A673 (cell line): ENCODE data around the gene UMAD1. TPM values are rescaled to one million over a fixed set of nuclear protein-coding genes. Genes with fewer than 3 reads are reported as not detected.

Experiments
- BruUV-seq: library from RNA; stranded (reverse); fragments of 400-500 nt; replicated peaks from 2 replicates; lab custom pipeline; 2021; lab: Mats Ljungman, UMichigan
- CTCF ChIA-PET: fragments of 300-600 bp; sonication (Branson Sonifier 250); formaldehyde crosslinking; loops from one replicate; lab custom pipeline; 2022; ENCODE audit warnings: antibody characterized with exemption; lab: Charles Lee
- POLR2A ChIA-PET: fragments of 300-600 bp; sonication (Branson Sonifier 250); formaldehyde crosslinking; loops from one replicate; lab custom pipeline; 2022; ENCODE audit warnings: antibody characterized with exemption; ENCODE audit not compliant: low non-redundant PET; lab: Charles Lee
- DNase-seq: peaks from one replicate; pipeline ENCODE4 v3.0.0-alpha.2; 2015; ENCODE audit warnings: low spot score
- H3K27ac ChIP-seq: fragments of 200-600 bp; sonication (generic); 2 replicates; pipeline ENCODE4 v1.5.1; 2016; ENCODE audit warnings: mixed run types, low read depth, mild to moderate bottlenecking, mixed read lengths, antibody characterized with exemption, low read length; ENCODE audit not compliant: poor library complexity, severe bottlenecking
- H3K27me3 ChIP-seq: fragments of 200-600 bp; sonication (generic); replicated peaks from 2 replicates; pipeline ENCODE4 v1.6.1; 2017; ENCODE audit warnings: mixed run types, low read depth, mild to moderate bottlenecking, mixed read lengths, antibody characterized with exemption, low read length; ENCODE audit not compliant: insufficient read depth, poor library complexity
- H3K36me3 ChIP-seq: fragments of 200-600 bp; sonication (generic); 2 replicates; pipeline ENCODE4 v1.6.1; 2016; ENCODE audit warnings: mixed run types, mild to moderate bottlenecking, mixed read lengths, antibody characterized with exemption, low read length; ENCODE audit not compliant: insufficient read depth, poor library complexity, severe bottlenecking
- H3K4me1 ChIP-seq: fragments of 200-600 bp; sonication (generic); 2 replicates; pipeline ENCODE4 v1.6.1; 2017; ENCODE audit warnings: mixed run types, mild to moderate bottlenecking, mixed read lengths, antibody characterized with exemption, low read length; ENCODE audit not compliant: insufficient read depth, poor library complexity, severe bottlenecking
- H3K4me3 ChIP-seq: fragments of 200-600 bp; sonication (generic); 2 replicates; pipeline ENCODE4 v1.5.1; 2016; ENCODE audit warnings: low read depth, mixed run types, mild to moderate bottlenecking, mixed read lengths, low read length; ENCODE audit not compliant: poor library complexity, severe bottlenecking
- H3K9me3 ChIP-seq: fragments of 200-600 bp; sonication (generic); 2 replicates; pipeline ENCODE4 v1.6.1; 2016; ENCODE audit warnings: mixed run types, low read depth, mild to moderate bottlenecking, mixed read lengths, antibody characterized with exemption, low read length; ENCODE audit not compliant: poor library complexity, severe bottlenecking
- CTCF ChIP-seq: fragments of 300-800, 200-600 bp; sonication (generic); conservative IDR thresholded peaks from 2 replicates; pipeline ENCODE4 v1.5.1; 2017; ENCODE audit warnings: low read depth, mild to moderate bottlenecking, antibody characterized with exemption, low read length, moderate library complexity, mixed read lengths
- EZH2 ChIP-seq: fragments of 200-600 bp; sonication (generic); IDR thresholded peaks from 2 replicates; pipeline ENCODE4 v1.6.1; 2017; ENCODE audit warnings: borderline replicate concordance, low read depth, mild to moderate bottlenecking, mixed read lengths, antibody characterized with exemption, low read length; ENCODE audit not compliant: poor library complexity, severe bottlenecking
- intact Hi-C: fragments of 100-400 bp; cut with micrococcal nuclease; formaldehyde crosslinking; loops from one replicate; pipeline ENCODE4 v1.10.0; 2022; ENCODE audit not compliant: unreplicated experiment
- total RNA-seq: library from RNA; stranded (reverse); gene quantifications from 2 replicates; pipeline ENCODE4 v1.2.3, GENCODE V29; 2021

The UMAD1 gene
- total RNA-seq, 1 experiment from 2014 or later: 13.5 TPM

- no peak for TF ChIP-seq CTCF
- no peak for TF ChIP-seq EZH2
Observed at GRCh38 chr7:7705318-7705717, 64.8 kb downstream of the UMAD1 start.

DNA sequence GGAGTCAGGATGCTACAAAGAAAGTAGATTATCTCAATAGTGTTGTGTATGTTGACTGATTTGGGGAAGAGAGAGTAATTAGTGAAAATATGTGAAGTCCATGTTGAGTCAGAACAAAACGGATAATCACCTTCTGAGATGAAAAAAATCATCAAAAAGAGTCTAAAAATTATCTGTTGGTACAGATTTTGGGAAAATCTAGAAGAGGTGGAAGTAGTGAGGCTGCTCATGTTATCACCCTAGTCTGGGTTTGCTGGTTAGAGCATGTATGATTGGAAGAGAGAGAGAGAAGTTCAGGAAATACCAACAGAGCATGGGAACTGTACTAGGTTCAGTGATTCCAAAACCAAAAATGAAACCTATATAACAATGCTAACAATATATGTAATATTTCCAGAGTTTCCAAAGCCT is 65.6 kb downstream of the UMAD1 start:
- Histone ChIP-seq H3K36me3 (no peaks in the 10 kb centered on the region), H3K9me3 (no peaks in the 10 kb centered on the region), H3K27ac (no peak overlapping the region), H3K27me3 (no peaks in the 10 kb centered on the region), H3K4me1 (no peaks in the 10 kb centered on the region), H3K4me3 (no peak overlapping the region)
- ChIA-PET POLR2A (no interaction called here), CTCF (no interaction called here)
- no peak for DNase-seq
- BruUV-seq: no TSS peak
- TF ChIP-seq EZH2: no peak
- no peak for TF ChIP-seq CTCF
- intact Hi-C loops: no loop called here

More at GRCh38 chr7:7705318-7705717, 64.8 kb downstream of the UMAD1 start:
- Histone ChIP-seq H3K27me3 (no peaks in the 10 kb centered on the region), H3K9me3 (no peaks in the 10 kb centered on the region), H3K36me3 (no peaks in the 10 kb centered on the region), H3K27ac (no peak overlapping the region), H3K4me3 (no peak overlapping the region), H3K4me1 (no peaks in the 10 kb centered on the region)
- intact Hi-C loops: no loop called here
- POLR2A ChIA-PET: no interaction called here
- BruUV-seq: no TSS peak
- DNase-seq: no peak
- CTCF ChIA-PET: no interaction called here

- no peaks in the 10 kb centered on the region for H3K9me3 ChIP-seq
- no peaks in the 10 kb centered on the region for H3K4me1 ChIP-seq
- H3K4me3 ChIP-seq: no peak overlapping the region
- no TSS peak for BruUV-seq
- intact Hi-C loops: no loop called here
- no peaks in the 10 kb centered on the region for H3K27me3 ChIP-seq
- POLR2A ChIA-PET: no interaction called here
- CTCF ChIA-PET: no interaction called here
- DNase-seq: no peak
- TF ChIP-seq EZH2 (no peak), CTCF (no peak)
- H3K27ac ChIP-seq: no peak overlapping the region
- H3K36me3 ChIP-seq: no peaks in the 10 kb centered on the region
Observed at GRCh38 chr7:7706556-7707172, 66.1 kb downstream of the UMAD1 start.
